OCI-M1 (cell line): Measurements from ENCODE around the gene BCDIN3D.
A peak's percentile ranks its signal among the peaks of the same experiment; 100 is the strongest.
"Not testable (repeated sequence)": the region's sequence is repeated elsewhere in the genome, so short reads cannot be mapped to it uniquely, and the experiment has no call there.

Source experiments
- DNase-seq: peaks from one replicate; lab custom pipeline; 2025; lab: John Stamatoyannopoulos, UW

BCDIN3D gene

DNA sequence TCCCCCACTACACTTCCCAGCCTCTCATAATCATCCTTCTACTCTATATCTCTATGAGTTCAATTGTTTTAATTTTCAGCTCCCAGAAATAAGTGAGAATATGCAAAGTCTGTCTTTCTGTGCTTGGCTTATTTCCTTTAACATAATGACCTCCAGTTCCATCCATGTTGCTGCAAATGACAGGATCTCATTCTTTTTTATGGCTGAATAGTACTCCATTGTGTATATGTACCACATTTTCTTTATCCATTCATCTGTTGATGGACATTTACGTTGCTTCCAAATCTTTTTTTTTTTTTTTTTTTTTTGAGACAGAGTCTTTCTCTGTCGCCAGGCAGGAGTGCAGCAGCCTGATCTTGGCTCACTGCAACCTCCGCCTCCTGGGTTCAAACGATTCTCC is 13.0 kb upstream of the BCDIN3D start:
- DNase-seq = not testable (repeated sequence)

DNA sequence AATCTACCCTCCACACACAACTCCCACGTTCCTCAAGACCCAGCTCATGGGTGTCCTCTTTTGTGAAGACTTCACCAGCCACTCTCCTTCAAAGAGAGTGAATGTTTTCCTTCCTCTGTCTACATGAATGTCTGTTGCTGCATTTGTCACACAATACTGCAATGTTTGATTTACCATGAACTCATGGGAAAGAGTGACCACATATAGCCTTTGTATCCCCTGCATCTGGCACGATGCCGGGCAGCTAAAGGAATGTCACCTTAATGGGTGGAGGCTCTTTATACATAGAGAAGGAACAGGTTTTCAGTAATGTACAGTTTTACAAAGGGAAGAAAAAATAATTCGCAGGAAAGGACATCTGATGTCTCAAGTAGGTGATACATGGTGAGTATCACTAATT is 12.1 kb upstream of the BCDIN3D start:
- no peak for DNase-seq

DNA sequence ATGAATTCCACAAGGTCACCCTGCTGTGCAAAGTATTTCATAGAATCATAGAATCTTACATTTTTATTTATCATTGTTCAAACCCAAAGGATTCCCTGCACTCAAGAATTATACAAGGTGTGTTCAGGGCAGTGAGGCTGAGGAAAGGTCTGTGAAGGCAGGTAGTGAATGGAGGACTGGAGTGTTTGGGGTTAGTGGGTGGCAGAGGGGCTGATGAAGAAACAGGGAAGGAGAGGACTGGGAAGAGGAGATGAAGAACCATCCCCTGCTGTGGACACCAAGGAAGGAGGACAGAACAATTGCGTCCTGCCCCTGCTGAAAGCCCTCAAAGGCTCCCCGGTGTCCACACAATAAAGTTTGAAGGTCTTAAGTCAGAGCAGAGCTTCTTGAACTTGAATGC is 10.8 kb upstream of the BCDIN3D start:
- DNase-seq = no peak

DNA sequence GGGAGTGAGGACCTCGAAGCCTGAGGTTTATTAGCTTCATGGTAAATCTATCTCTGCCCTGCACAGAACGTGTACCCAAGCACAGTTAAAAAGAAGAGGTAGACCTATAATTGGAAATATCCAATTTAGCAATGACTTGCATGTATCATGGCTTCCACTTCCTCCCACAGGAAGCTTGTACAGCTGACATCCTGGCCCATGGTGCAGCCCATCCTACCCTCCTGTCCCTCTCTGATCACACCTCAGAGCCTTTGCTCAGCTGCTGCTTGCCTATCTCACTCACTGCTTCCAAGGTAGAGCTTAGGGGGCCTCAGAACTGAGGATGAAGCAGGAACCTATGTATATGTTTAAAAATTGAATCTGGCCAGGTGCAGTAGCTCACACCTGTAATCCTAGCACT is 4.3 kb upstream of the BCDIN3D start:
- DNase-seq = no peak

DNA sequence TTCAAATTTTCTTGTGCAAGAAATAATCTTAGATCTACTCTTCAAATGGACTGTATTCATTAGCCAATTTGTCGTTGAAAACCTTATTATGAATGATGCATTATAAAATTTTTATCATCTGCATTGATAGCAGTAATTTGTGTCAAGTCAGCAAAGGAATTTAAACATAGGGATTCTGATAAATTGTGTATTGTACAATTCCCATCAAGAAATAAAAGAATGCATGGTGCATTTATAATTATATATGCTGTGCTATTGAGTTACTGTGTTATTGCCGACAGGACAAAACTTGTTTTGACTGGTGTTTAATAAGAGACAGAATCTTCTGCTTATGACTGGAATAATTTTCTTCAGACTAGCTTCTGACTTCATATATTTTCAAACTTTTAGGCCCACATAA is 3.1 kb upstream of the BCDIN3D start:
- no peak for DNase-seq

DNA sequence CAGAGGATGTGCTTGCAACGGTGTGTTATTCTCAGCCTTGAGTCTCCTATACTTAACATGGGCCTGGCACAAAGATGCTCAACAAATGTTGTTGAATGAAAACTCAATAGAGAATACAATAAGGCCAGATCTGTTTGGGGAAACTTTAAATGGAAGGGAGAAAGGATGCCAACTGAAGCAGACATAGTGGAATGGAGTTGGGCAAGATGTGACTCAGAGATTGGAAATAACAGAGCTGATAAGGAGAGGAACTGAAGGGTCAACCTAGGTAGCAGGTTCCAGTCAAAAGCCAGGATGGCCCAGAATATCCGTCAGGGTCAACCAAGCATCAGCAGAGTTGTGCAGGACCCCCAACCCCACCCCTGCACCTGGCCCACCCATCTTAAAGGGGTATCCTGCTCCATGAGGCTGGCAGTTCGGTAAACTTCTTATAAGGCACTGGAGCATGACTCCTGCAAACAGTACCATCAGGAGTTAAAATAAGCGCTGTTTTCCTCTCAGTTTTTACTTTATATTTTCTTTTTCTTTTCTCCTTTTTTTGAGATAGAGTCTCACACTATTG is 1.1 kb upstream of the BCDIN3D start:
- no peak for DNase-seq

DNA sequence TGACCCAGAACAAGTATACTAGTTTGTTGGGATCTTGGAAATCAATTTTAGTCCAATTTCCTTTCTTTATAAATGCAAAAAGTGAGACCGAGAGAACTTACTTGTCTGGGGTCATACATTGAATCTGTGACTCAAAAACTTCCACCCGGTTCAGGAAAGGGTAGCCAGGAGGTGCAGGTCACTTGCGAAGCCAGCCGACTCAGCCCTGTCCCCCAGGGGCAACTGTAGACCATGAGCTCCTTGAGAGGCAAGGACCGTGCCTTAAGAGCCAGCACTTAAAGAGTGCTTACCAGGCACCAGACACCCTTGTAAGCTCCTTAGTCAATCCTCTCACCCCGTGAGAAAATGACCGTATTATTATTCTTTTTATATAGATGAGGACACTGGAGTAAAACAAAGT is 505 bp upstream of the BCDIN3D start:
- DNase-seq = no peak

DNA sequence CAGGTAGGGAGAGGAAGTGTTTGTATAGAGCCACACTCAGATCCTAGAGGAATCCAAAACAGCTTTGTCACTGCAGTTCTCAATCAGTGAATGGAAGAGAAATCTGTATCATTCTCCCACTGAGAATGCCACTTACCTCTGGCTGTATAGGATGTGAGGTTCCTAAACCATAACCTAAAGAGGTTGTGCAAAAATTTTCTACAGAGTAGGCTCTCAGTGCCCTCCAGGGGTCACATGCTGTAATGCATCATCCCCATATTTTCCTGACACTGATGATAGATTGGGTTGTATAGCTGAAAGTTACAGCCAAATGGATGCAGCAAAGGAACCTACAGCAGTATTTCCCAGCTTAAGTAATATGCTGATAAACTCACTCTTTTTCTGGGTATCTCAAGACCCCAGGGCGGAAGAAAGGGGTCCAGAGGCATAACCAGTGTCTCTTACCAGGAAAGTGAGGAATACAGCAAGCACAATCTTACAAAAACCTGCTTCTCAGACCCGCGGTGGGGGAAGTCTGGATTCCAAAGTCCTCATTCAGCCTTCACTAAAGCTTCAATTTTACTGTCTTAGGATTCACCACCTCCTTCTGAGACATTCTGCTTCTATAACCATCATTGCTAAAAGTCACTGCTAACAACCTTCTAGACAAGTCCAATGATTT is 3.8 kb downstream of the BCDIN3D start:
- peak; percentile 81 for DNase-seq

DNA sequence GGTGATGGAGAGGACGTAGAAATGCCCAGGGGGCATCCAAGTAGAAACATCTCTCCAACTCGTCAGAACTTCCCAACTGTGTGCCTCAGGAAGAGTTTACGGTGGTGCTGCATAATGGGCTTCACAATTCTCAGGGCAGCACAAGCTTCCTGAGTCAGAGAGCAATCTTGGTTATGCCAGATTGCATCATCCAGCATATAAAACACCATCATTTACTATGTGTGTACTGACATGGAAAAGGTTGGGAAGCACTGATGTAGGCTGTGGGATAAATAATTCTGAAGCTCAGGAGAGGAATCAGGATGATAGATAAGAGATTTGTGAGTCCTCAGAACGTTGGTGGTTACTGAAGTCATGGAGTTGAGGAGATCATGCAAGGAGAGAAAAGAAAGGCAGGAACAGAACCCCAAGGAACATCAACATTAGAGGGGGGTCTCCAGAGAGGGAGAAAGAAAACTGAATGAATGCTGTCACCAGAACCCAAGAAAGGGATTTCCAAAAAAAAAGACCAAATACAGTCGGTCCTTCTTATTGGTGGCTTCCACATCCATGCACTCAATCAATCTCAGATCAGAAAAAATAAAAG is 10.0 kb downstream of the BCDIN3D start:
- peak; percentile 41 for DNase-seq

DNA sequence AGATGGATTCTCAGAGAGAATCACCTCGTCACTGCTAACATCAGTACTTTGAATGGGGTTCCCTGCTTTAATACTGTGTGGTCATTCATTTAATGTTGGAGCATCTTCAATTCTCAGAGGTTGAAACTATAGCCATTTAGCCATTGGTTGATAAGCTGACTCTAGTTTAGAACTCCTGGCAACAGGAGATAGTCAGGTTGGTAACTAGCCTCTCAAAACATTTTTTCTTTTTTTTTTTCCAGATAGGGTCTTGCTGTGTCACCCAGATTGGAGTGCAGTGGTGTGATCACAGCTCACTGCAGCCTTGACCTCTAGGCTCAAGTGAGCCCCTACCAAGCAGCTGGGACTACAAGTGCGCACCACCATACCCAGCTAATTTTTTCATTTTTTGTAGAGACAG is 11.2 kb downstream of the BCDIN3D start:
- peak; percentile 19 for DNase-seq

DNA sequence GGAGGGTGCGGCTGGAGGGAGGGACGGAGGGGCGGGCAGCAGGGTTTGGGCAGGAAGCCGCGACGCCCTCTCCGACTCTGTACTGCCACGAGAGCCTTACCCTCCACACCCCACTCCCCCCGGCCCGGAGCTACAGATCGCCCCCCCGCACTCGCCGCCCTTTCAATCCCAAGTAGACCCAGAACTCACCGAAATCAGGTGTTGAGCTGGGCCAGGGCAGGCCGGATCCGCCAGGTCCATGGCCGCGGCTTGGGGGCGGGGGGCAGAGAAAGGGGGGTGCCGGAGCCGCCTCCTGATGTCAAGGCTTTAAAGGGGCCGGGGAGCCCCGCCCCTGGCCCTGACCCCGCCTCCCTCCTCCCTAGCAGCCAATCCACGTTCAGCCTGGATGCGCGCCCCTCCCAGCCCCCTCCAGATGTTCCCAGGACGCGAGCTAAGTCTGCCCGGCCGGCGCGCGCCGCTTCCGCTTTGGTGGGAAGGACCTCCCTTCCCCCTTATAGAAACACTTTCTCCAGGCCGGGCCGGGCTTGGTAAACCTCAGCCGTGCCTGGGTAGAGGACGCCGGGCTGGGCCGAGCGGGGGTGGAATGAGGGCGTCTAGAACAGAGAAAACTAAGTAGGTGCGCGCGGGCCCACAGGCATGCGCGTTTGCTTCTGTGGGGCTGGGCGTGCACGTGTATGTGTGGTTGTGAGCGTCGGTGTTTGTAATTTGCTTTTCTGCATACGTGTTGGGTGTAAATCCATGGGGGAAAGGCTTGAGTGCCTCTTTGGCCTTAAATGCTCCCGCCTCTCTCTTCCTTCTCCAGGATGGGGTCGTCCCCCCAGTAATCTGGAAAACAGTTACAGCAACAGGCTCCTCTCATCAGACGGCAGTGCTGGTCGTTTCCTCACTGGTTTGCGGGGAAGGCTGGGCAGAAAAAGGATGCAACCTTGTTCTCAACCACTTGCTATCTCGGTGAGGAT is 14.5 kb downstream of the BCDIN3D start, which contains the start of gene NCKAP5L:
Gene NCKAP5L (minus strand): TSS at position 281 of the 959 bp plus-strand sequence. CDS start 24,369 bp downstream, outside the sequence.
- DNase-seq = peak; percentile 96

DNA sequence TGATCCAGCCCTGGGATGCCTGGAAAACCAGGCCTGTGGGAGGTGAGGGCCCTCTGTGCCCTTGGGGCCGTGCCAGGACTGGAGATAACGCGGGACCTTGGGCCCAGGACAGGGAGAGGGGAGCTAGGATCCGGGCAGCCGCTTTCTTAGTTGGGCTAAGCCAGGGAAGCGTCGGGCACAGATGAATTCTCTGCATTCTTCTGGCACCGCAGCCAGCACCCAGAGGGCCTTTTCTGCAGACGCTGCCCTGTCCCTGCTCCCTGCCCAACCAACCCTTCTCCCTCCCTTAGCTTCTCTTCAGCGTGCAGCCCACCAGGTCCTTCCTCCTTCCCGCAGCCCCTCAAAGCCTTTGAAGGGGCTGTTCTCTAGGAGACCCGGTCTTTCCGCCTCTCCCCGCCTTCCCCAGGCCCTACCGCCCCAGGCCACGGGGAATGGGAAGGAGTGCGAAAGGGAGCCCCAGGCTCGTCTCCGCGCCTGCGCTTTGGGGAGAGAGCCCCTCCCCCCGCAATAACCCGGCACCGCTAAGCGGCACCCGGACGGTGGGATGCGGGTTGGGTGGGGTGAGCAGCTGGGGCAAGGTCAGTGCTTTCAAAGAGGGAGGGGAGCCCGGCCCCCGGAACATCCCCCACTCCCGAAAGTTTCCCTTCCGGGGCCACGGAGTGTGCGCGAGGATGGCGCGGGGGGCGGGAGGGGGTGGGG is 15.4 kb downstream of the BCDIN3D start:
- DNase-seq = peak; percentile 62

DNA sequence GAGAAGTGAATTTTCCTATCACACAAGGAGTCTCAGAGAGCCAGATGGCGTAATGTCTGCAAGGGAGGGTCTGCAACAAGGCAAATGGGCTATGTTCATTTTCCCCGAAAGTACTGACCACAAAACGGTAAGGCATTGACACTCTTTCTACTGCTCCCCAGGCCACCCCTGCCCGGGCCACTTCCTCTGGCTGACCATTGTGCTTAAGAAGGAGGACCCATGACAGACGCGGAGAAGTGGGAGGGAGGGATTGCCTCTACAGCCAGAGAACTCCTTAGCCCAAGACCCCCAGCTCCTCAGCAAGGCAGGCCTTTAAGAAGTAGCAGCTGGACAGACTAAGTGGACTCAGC is 15.9 kb downstream of the BCDIN3D start:
- peak; percentile 25 for DNase-seq

DNA sequence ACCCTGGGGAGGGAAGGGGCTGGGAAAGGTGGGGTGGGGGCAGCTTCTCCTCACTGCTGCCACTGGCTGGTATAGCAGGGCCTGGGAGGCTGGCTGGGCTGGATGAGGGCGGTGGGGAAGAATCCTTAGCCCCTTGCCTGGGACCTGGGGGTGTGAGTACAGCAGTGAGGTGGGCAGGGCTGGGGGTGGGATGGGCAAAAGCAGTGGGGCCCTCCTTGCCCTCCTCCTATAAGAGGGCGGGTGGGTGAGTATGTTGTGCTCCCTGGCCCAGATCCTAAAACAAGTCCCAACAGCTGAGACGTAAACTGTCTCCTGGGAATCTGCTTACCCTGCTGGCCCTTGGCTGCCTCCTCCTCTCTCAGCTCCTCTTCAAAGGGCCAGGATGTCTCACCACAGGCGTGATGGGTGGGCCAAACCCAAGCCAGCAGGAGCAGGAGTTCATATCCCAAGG is 16.9 kb downstream of the BCDIN3D start:
- no peak for DNase-seq

DNA sequence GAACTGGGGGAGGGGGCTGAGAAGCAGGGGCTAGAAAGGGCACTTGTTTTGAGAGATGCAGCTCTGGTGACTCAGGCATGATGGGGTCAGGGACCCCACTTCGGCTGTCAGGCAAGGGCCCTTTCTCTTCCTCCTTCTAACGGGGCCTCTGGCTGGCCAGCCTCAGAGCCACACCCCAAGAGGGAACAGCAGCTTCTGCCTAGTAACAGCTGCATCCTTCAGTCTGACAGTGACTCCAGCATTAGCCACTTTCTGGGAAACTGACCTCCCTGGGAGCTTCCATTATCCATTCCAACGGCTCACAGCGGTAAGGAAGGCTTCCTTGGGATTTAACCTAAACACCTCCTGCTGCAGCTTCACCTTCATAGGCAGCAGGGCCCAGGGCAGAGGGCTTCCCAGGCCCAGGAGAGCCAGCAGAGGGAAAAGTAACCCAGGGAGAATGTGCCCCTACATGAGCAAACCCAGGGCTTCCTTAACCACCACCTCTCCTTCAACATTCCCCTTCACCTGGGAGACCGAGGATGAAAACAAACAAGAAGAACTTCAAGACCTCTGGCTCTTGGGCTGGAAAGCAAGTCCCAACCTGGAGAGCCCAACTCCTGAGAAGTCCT is 17.4 kb downstream of the BCDIN3D start:
- DNase-seq = no peak

DNA sequence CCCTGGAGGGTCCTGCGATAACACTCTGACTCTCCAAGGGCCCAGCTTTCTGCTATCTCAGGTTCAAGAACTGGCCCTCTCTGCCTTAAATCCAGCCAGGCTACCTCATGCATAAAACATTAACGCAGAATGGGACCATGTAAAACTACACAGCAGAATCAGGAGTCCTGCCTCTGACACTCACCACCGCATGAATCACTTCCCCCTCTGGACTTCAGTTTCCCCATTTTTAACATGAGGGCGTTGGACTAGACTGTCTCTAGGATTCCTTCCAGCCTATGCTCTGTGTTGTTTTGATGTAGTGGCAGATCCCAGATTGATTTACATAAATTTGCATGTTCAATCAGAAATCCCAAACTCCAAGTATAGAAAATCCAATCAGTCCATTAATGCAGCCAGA is 18.0 kb downstream of the BCDIN3D start:
- peak; percentile 12 for DNase-seq

DNA sequence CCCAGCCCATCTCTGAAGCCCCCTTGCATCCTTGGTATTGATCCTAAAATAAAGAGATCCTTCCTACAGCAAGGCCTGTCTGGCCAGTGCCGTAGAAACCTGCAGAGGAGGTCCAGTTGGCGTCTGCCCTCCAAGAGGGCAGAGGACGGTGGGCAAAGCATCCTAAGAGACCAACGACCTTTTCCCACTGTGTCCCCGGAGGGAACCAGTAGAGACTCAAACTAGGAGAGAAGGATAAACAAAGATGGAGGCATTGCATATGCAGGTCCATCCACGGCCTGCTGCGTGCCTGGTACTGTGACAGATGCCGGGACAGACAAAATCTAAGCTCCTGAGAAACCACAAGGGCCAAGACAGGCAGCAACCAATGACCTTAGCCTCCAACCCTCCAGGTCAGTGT is 18.5 kb downstream of the BCDIN3D start:
- DNase-seq = no peak

DNA sequence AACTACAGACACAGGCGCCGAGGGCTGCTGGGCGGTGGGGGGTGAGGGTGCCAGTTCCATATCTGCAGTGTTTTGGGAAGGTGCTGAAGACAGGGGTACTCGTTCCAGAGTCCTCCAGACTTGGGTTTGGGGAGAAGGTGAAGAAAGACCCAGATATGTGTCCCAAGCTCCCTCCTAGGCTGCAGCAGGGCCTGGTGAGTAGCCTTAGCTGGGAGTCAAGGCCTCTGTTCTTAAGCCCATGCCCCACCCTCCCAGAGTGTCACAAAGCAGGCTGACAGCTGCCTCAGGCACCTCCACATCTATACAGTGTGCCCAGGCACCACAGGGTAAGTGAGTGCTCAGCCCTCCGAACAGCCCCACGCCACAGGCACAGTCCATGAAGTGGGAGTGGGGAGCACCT is 19.0 kb downstream of the BCDIN3D start:
- no peak for DNase-seq

DNA sequence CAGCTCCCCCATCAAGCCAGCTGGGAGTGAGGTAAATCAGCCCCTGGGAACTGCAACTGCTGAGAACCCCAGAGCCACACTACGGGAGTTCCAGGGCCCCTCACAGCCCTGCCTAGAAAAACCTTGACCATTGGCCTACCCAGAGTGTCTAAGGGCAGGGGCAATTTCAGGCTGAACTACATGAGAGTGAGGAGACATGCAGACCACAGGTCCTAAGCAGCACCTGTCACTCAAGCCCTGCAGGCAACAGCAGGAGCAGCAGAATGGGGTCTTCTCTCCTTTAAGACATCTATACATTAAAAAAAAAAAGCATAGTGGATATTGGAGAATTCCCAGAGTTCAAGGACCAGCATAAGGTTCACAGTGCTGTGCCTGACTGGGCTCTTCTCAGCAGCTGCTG is 19.6 kb downstream of the BCDIN3D start:
- no peak for DNase-seq

DNA sequence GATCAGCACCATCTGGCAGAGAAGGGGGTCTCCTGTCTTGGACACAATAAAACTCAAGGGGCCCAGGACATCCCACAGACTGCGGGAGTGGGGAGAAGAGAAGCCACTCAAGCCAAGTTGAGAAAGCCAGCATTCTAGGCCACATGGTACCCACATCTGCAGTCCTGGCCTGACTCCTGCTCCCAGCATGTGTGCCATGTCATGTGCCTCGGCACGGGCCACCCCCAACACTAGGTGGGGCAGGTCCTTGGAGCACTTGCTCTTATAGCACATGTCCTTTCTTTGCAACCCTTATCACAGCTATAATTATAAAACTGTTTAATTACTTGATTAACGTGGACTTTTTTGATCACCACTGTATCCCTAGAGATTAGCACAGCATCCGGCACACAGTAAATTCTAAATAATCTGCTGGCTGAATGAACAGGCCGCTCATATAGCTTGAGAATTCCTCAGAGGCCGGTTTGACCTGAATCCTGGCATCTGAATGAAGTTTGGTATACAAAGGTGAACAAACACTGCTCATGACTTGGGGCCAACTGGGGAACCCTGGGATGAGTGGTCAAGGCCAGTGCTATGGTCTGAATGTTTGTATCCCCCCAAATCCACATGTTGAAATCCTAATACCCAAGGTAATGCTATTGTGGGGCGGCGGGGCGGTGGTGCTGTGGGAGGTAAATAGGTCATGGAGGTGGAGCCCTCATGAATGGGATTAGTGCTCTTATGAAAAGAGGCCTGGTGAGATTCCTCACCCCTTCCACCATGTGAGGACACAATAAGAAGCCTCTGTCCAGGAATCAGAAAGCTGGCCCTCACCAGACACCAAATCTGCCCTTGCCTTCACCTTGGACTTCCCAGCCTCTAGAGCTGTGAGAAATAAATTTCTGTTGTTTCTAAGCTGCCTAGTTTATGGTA is 21.3 kb downstream of the BCDIN3D start:
- DNase-seq = no peak
